Measurements from ENCODE around the gene TRH. TPM values are rescaled to one million over a fixed set of nuclear protein-coding genes. Genes with fewer than 3 reads are reported as not detected.

The TRH gene
- polyA plus RNA-seq, 1 donor from 2014 or later: 2.6 TPM

GRCh38 chr3:129942296-129942695, 32.2 kb upstream of the TRH start:
- no peaks in the 10 kb centered on the region for H3F3A ChIP-seq (ENCODE audit: insufficient read depth, low read length, poor library complexity, severe bottlenecking)
- no peak overlapping the region for H2AFZ ChIP-seq (ENCODE audit: low read depth, low read length)
- H3K4me2 ChIP-seq (ENCODE audit: low read length): no peak overlapping the region
- no peak overlapping the region for H3K4me3 ChIP-seq (ENCODE audit: low read length)
- TF ChIP-seq CTCF (IDR thresholded peaks at IDR 0.05; ENCODE audit: poor library complexity, severe bottlenecking) (peak; percentile 94), REST (IDR thresholded peaks at IDR 0.05; ENCODE audit: borderline replicate concordance) (no peak), EP300 (conservative IDR thresholded peaks at IDR 0.05; ENCODE audit: poor library complexity, severe bottlenecking) (no peak), RAD21 (conservative IDR thresholded peaks at IDR 0.05) (peak; percentile 96), SMC3 (conservative IDR thresholded peaks at IDR 0.05; ENCODE audit: poor library complexity) (peak; percentile 99), POLR2AphosphoS5 (IDR thresholded peaks at IDR 0.05) (no peak), TAF1 (IDR thresholded peaks at IDR 0.05; ENCODE audit: low read depth) (no peak), EZH2 (IDR thresholded peaks at IDR 0.05; ENCODE audit: borderline replicate concordance, insufficient read depth, low read length, poor library complexity, severe bottlenecking) (no peak), MXI1 (conservative IDR thresholded peaks at IDR 0.05; ENCODE audit: poor library complexity, severe bottlenecking) (no peak)
- no peak overlapping the region for H3K9ac ChIP-seq (ENCODE audit: low read length)
- no peak overlapping the region for H3K27ac ChIP-seq (ENCODE audit: low read length)
- H3K79me2 ChIP-seq (replicated peaks; ENCODE audit: insufficient read depth, low read length): no peaks in the 10 kb centered on the region
- H3K27me3 ChIP-seq (ENCODE audit: insufficient read depth, low read depth, low read length): no peaks in the 10 kb centered on the region
- no peaks in the 10 kb centered on the region for H3K36me3 ChIP-seq (ENCODE audit: insufficient read depth, low read length)
- H3K9me3 ChIP-seq (ENCODE audit: low read length): no peaks in the 10 kb centered on the region
- H4K20me1 ChIP-seq (ENCODE audit: insufficient read depth): no peaks in the 10 kb centered on the region
- no peaks in the 10 kb centered on the region for H3K9me2 ChIP-seq (ENCODE audit: insufficient read depth, low read length)

DNA sequence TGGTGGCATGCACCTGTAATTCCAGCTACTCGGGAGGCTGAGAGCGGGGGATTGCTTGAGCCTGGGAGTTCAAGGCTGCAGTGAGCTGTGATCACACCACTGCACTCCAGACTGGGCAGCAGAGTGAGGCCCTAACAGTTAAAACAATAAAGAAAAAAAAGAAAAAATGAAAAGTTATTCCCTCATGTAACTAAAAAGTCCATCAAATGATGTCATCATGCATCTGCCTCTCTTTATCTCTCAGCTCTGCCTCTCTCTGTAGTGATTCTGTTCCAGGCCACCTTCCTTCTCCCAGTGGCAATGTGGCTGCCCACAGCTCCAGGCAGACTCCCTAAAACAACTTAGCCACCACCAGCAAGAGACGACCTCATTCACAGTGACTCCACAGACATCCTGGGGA, 31.5 kb upstream of the TRH start:
- Histone ChIP-seq H3K4me2 (ENCODE audit: low read length) (no peak overlapping the region), H3K9me2 (ENCODE audit: insufficient read depth, low read length) (no peaks in the 10 kb centered on the region), H2AFZ (ENCODE audit: low read depth, low read length) (no peak overlapping the region), H3K9ac (ENCODE audit: low read length) (no peak overlapping the region), H3F3A (ENCODE audit: insufficient read depth, low read length, poor library complexity, severe bottlenecking) (no peaks in the 10 kb centered on the region), H4K20me1 (ENCODE audit: insufficient read depth) (no peaks in the 10 kb centered on the region), H3K36me3 (ENCODE audit: insufficient read depth, low read length) (no peaks in the 10 kb centered on the region), H3K27ac (ENCODE audit: low read length) (no peak overlapping the region), H3K27me3 (ENCODE audit: insufficient read depth, low read depth, low read length) (no peaks in the 10 kb centered on the region), H3K4me3 (ENCODE audit: low read length) (no peak overlapping the region), H3K79me2 (replicated peaks; ENCODE audit: insufficient read depth, low read length) (no peaks in the 10 kb centered on the region), H3K9me3 (ENCODE audit: low read length) (no peaks in the 10 kb centered on the region)
- no peak for TF ChIP-seq EP300 (conservative IDR thresholded peaks at IDR 0.05; ENCODE audit: poor library complexity, severe bottlenecking)
- no peak for TF ChIP-seq POLR2AphosphoS5 (IDR thresholded peaks at IDR 0.05)
- no peak for TF ChIP-seq REST (IDR thresholded peaks at IDR 0.05; ENCODE audit: borderline replicate concordance)
- no peak for TF ChIP-seq EZH2 (IDR thresholded peaks at IDR 0.05; ENCODE audit: borderline replicate concordance, insufficient read depth, low read length, poor library complexity, severe bottlenecking)
- TF ChIP-seq CTCF (IDR thresholded peaks at IDR 0.05; ENCODE audit: poor library complexity, severe bottlenecking): no peak
- no peak for TF ChIP-seq SMC3 (conservative IDR thresholded peaks at IDR 0.05; ENCODE audit: poor library complexity)
- TF ChIP-seq TAF1 (IDR thresholded peaks at IDR 0.05; ENCODE audit: low read depth): no peak
- TF ChIP-seq RAD21 (conservative IDR thresholded peaks at IDR 0.05): no peak
- no peak for TF ChIP-seq MXI1 (conservative IDR thresholded peaks at IDR 0.05; ENCODE audit: poor library complexity, severe bottlenecking)
